B cell (primary cell): ENCODE results near the gene BRPF3.

Experiments used
- CTCF ChIP-seq: fragments of 200-600 bp; IDR thresholded peaks from one replicate; pipeline ENCODE4 v1.8.0; 2022; ENCODE audit warnings: antibody characterized with exemption, mild to moderate bottlenecking
- EZH2 ChIP-seq: IDR thresholded peaks from 2 replicates; pipeline ENCODE4 v1.6.1; 2012; ENCODE audit warnings: borderline replicate concordance, low read depth, mild to moderate bottlenecking, moderate library complexity, low read length; ENCODE audit not compliant: insufficient read depth, poor library complexity, severe bottlenecking

GRCh38 chr6:36178544-36178943 lies 18.0 kb upstream of the BRPF3 start:
- TF ChIP-seq EZH2 (no peak), CTCF (no peak)
